Neural cell (in vitro differentiated cells): ENCODE results near the gene GK.

Experiments
- CTCF ChIP-seq: fragments of 450-650 bp; IDR thresholded peaks from 2 replicates; pipeline ENCODE4 v1.5.1; 2014; ENCODE audit warnings: antibody characterized with exemption, mild to moderate bottlenecking, moderate library complexity; ENCODE audit not compliant: poor library complexity, severe bottlenecking
- EZH2 ChIP-seq: fragments of 200-600, 300-800 bp; shearing (Covaris generic), sonication (generic); IDR thresholded peaks from 2 replicates; pipeline ENCODE4 v1.6.1; 2014; ENCODE audit warnings: antibody characterized with exemption, low read length, borderline replicate concordance, mild to moderate bottlenecking; ENCODE audit not compliant: insufficient read depth, poor library complexity, severe bottlenecking
- MXI1 ChIP-seq: fragments of 450-650 bp; conservative IDR thresholded peaks from 2 replicates; pipeline ENCODE4 v1.6.1; 2014; ENCODE audit warnings: antibody characterized with exemption, mild to moderate bottlenecking; ENCODE audit not compliant: poor library complexity, severe bottlenecking
- POLR2AphosphoS5 ChIP-seq: IDR thresholded peaks from 2 replicates; pipeline ENCODE4 v1.6.1; 2012
- SMC3 ChIP-seq: fragments of 450-650 bp; conservative IDR thresholded peaks from 2 replicates; pipeline ENCODE4 v1.6.1; 2014; ENCODE audit warnings: antibody characterized with exemption, mild to moderate bottlenecking, moderate library complexity; ENCODE audit not compliant: poor library complexity

- TF ChIP-seq POLR2AphosphoS5 (no peak), EZH2 (no peak), CTCF (no peak), MXI1 (no peak), SMC3 (no peak)
Observed at GRCh38 chrX:30706216-30706775, 53.1 kb downstream of the GK start.
